Ovary (tissue), 9 donors: ENCODE data around the gene MMP24. TPM values are rescaled to one million over a fixed set of nuclear protein-coding genes. Genes with fewer than 3 reads are reported as not detected.

Source experiments
- DNase-seq, 5 donors: peaks; one replicate each; pipeline ENCODE4 v3.0.0-alpha.2; 2019 to 2020
- H3K27ac ChIP-seq, 2 donors: fragments of 200-600 bp; one replicate each; pipeline versions ENCODE4 v1.5.1 to v1.8.0; 2019 to 2022
- H3K27me3 ChIP-seq: fragments of 200-600 bp; one replicate; pipeline ENCODE4 v1.8.0; 2022
- H3K36me3 ChIP-seq: fragments of 200-600 bp; sonication (generic); one replicate; pipeline ENCODE4 v1.5.1; 2019
- H3K4me1 ChIP-seq: one replicate; pipeline ENCODE4 v1.8.1; 2013; ENCODE audit warnings: mild to moderate bottlenecking, moderate library complexity; ENCODE audit not compliant: insufficient read depth
- H3K4me3 ChIP-seq: fragments of 200-600 bp; sonication (generic); one replicate; pipeline ENCODE4 v1.5.1; 2017
- H3K9me3 ChIP-seq, 2 donors: fragments of 200-600 bp in 1 of 2; sonication (generic) in 1 of 2; one replicate each; pipeline versions ENCODE4 v1.5.1 to v1.8.1; 2013 to 2019; ENCODE audit warnings: mild to moderate bottlenecking in 1 of 2, moderate library complexity in 1 of 2
- CTCF ChIP-seq, 3 donors: fragments of 450-650 bp in 2 of 3; fragments of 200-600 bp in 1 of 3; IDR thresholded peaks; one replicate each; pipeline versions ENCODE4 v1.5.1 to v1.8.0; 2016 to 2022; ENCODE audit warnings: antibody characterized with exemption in 3 of 3, mild to moderate bottlenecking in 1 of 3
- EP300 ChIP-seq: sonication (generic); formaldehyde crosslinking; IDR thresholded peaks from one replicate; pipeline ENCODE4 v1.6.1; 2017; ENCODE audit warnings: antibody characterized with exemption
- POLR2A ChIP-seq: fragments of 450-650 bp; IDR thresholded peaks from one replicate; pipeline ENCODE4 v1.6.1; 2017; ENCODE audit warnings: antibody characterized with exemption, mild to moderate bottlenecking, moderate library complexity
- WGBS, 3 donors: extraction: QIAGEN DNeasy Blood & Tissue Kit in 1 of 3; methylation state at CpG; one replicate each; pipeline versions ENCODE4 v1.1.5 to v1.1.7; 2013 to 2017; 5-methylcytosine and 5-hydroxymethylcytosine counted together
- intact Hi-C, 4 donors: fragments of 100-400 bp; cut with DNase I; formaldehyde crosslinking; loops; one replicate each; pipeline versions ENCODE4 v1.11.0 to v1.15.1; 2022 to 2023
- polyA plus RNA-seq, 2 donors: library from polyadenylated mRNA; stranded (reverse); fragments of 200-250 nt in 1 of 2; fragments of 350-450 nt in 1 of 2; fragmentation: Illumina TruSeq in 1 of 2; extraction: RNeasy Lipid Tissue Mini Kit (QIAGEN cat#74804) in 1 of 2; gene quantifications; one replicate each; pipeline ENCODE4 v1.2.3, GENCODE V29; 2013 to 2014
- total RNA-seq, 7 donors: library from RNA; depleted of rRNA in 2 of 7; stranded (reverse); fragments of >200 nt in 2 of 7; fragmentation: NEBNext Ultra II Directional in 3 of 7; extraction: Animal tissue kit (Norgen Biotek cat#: 25700) in 3 of 7; gene quantifications; one replicate each; pipeline versions ENCODE4 v1.1.0 to v1.2.4, GENCODE V29; 2016 to 2023
- donor health status: DM: no; HTN: no; CAD: no; lungs with moderate emphysema.
- donor health status: DM: no; HTN: no; CAD: no.
- donor health status: Bipolar disorder and iron deficiency.
- donor health status: DM: yes; HTN: yes; CAD: no.
- donor health status: DM: no; HTN: no; CAD: no.
- donor health status: DM: yes; HTN: yes; CAD: no.

The MMP24 gene
- total and polyA plus RNA-seq, 9 donors: 0.20 to 10.8 (median 0.67) TPM

- no peak for TF ChIP-seq POLR2A
- no peak for TF ChIP-seq CTCF (IDR thresholded peaks at IDR 0.05)
- no peak for TF ChIP-seq EP300
- Histone ChIP-seq H3K4me1 (peaks cover 2% of the 10 kb centered on the region), H3K27me3 (no peaks in the 10 kb centered on the region), H3K9me3 (no peaks in the 10 kb centered on the region), H3K36me3 (no peaks in the 10 kb centered on the region), H3K4me3 (no peak overlapping the region), H3K27ac (no peak overlapping the region)
- DNase-seq: no peak
- 19 to 26% (median 21%) methylated on average over 5 of the region's 5 CpGs for WGBS, 3 donors
- intact Hi-C loops: no loop called here
Observed at GRCh38 chr20:35294293-35294685, 67.8 kb downstream of the MMP24 start.

GRCh38 chr20:35295058-35295457, 68.6 kb downstream of the MMP24 start:
- intact Hi-C loops: no loop called here
- no peak overlapping the region for H3K27ac ChIP-seq

GRCh38 chr20:35295674-35296073, 69.2 kb downstream of the MMP24 start:
- WGBS, 3 donors: 65 to 78% (median 67%) methylated on average over 8 of the region's 8 CpGs
- DNase-seq: no peak

More at GRCh38 chr20:35295058-35295457, 68.6 kb downstream of the MMP24 start:
- Histone ChIP-seq H3K27me3 (no peaks in the 10 kb centered on the region), H3K4me3 (no peak overlapping the region), H3K4me1 (peaks cover 2% of the 10 kb centered on the region), H3K9me3 (no peaks in the 10 kb centered on the region), H3K36me3 (no peaks in the 10 kb centered on the region)
- TF ChIP-seq CTCF (IDR thresholded peaks at IDR 0.05): no peak
- no peak for DNase-seq
- WGBS, 3 donors: 73 to 83% (median 78%) methylated on average over 8 of the region's 8 CpGs

GRCh38 chr20:35296101-35296554, 69.6 kb downstream of the MMP24 start:
- Histone ChIP-seq H3K9me3 (no peaks in the 10 kb centered on the region), H3K4me1 (peaks cover 2% of the 10 kb centered on the region), H3K27ac (no peak overlapping the region), H3K4me3 (no peak overlapping the region), H3K27me3 (no peaks in the 10 kb centered on the region), H3K36me3 (no peaks in the 10 kb centered on the region)
- peak in 1 of 5 donors; percentile 7 for DNase-seq
- TF ChIP-seq EP300: no peak
- TF ChIP-seq POLR2A: no peak
- no peak for TF ChIP-seq CTCF (IDR thresholded peaks at IDR 0.05)
- intact Hi-C loops: no loop called here
- WGBS, 3 donors: 54 to 59% (median 59%) methylated on average over 9 of the region's 9 CpGs

More at GRCh38 chr20:35295674-35296073, 69.2 kb downstream of the MMP24 start:
- H3K9me3 ChIP-seq: no peaks in the 10 kb centered on the region
- peaks cover 2% of the 10 kb centered on the region for H3K4me1 ChIP-seq
- H3K36me3 ChIP-seq: no peaks in the 10 kb centered on the region
- no peak overlapping the region for H3K27ac ChIP-seq
- intact Hi-C loops: no loop called here
- H3K27me3 ChIP-seq: no peaks in the 10 kb centered on the region
- H3K4me3 ChIP-seq: no peak overlapping the region
- TF ChIP-seq POLR2A (no peak), CTCF (IDR thresholded peaks at IDR 0.05) (no peak), EP300 (no peak)
